Measurements from ENCODE around the gene ALG12. TPM values are rescaled to one million over a fixed set of nuclear protein-coding genes. Genes with fewer than 3 reads are reported as not detected.
A peak's percentile ranks its signal among the peaks of the same experiment; 100 is the strongest.
"Not testable (repeated sequence)": the region's sequence is repeated elsewhere in the genome, so short reads cannot be mapped to it uniquely, and the experiment has no call there.

The ALG12 gene
- total RNA-seq, 3 donors from 2014 or later (not counting 1 experiment from before 2014, with no cell fraction given) = 17.2 to 22.7 (median 19.2) TPM

- H3K36me3 Mint-ChIP-seq = no peaks in the 10 kb centered on the region
- Histone ChIP-seq H3K9me3 (ENCODE audit: control insufficient read depth, insufficient read depth, low read length) (peaks cover 4% of the 10 kb centered on the region), H3K4me3 (ENCODE audit: low read length) (no peak overlapping the region), H3K27ac (ENCODE audit: low read length) (no peak overlapping the region), H3K36me3 (ENCODE audit: control insufficient read depth, insufficient read depth, low read length) (no peaks in the 10 kb centered on the region), H3K4me1 (ENCODE audit: control insufficient read depth, insufficient read depth, low read length) (peaks cover 24% of the 10 kb centered on the region), H3K27me3 (ENCODE audit: control insufficient read depth, insufficient read depth, low read length) (no peaks in the 10 kb centered on the region)
- TF ChIP-seq, protein P1, sequence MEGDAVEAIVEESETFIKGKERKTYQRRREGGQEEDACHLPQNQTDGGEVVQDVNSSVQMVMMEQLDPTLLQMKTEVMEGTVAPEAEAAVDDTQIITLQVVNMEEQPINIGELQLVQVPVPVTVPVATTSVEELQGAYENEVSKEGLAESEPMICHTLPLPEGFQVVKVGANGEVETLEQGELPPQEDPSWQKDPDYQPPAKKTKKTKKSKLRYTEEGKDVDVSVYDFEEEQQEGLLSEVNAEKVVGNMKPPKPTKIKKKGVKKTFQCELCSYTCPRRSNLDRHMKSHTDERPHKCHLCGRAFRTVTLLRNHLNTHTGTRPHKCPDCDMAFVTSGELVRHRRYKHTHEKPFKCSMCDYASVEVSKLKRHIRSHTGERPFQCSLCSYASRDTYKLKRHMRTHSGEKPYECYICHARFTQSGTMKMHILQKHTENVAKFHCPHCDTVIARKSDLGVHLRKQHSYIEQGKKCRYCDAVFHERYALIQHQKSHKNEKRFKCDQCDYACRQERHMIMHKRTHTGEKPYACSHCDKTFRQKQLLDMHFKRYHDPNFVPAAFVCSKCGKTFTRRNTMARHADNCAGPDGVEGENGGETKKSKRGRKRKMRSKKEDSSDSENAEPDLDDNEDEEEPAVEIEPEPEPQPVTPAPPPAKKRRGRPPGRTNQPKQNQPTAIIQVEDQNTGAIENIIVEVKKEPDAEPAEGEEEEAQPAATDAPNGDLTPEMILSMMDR (IDR thresholded peaks at IDR 0.05) = no peak
- H3K4me3 Mint-ChIP-seq = no peak overlapping the region
- no peak for ATAC-seq
- no peak overlapping the region for H3K27ac Mint-ChIP-seq
- DNase-seq = no peak
- H3K27me3 Mint-ChIP-seq (ENCODE audit: low read depth in 2 of 2) = no peaks in the 10 kb centered on the region
- 96% methylated on average over 5 of the region's 6 CpGs for WGBS (ENCODE audit: insufficient coverage)
- intact Hi-C loops (cut with micrococcal nuclease) = no loop called here
- no peaks in the 10 kb centered on the region for H3K9me3 Mint-ChIP-seq
- H3K4me1 Mint-ChIP-seq = peaks cover 0 to 12% of the 10 kb centered on the region in 2 donors
These were observed 29.0 kb upstream of the ALG12 start for GRCh38 chr22:49947296-49947622.

DNA sequence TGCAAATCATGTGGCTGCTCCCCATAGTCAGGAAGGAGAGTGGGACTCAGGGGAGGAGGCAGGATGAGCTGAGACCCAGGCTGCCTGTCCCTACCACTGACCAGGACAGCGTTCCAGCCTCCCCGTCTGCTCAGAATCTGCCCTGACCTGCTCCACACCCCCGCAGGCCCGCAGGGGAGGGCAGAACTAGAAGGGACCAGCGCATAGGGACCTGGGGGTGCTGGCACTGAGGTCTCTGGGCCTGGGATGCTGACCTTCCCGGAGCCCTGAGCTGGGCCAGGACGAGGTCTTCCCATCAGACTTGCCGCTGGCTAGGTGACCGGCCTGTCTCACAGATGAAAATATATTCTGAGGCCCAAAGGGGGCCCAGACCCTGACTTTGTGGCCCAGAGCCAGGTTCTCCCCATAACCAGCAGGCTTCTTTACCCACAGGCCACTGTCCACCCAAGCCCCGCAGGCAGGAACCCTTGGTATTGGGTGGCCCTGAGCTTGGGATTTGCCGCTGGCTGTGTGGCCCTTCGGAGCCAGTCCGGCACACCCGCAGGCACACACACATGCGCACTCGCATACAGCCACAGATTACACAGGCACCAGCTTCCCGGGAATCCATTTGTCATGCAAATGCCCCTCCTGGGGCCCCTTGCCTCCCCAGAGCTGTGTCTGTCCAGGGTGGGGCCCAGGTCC, 28.5 kb upstream of the ALG12 start:
- TF ChIP-seq, protein P1 (IDR thresholded peaks at IDR 0.05) = no peak
- peaks cover 0 to 12% of the 10 kb centered on the region in 2 donors for H3K4me1 Mint-ChIP-seq
- H3K27ac ChIP-seq (ENCODE audit: low read length) = no peak overlapping the region
- no peaks in the 10 kb centered on the region for H3K27me3 Mint-ChIP-seq (ENCODE audit: low read depth in 2 of 2)
- H3K4me3 ChIP-seq (ENCODE audit: low read length) = no peak overlapping the region
- H3K27me3 ChIP-seq (ENCODE audit: control insufficient read depth, insufficient read depth, low read length) = no peaks in the 10 kb centered on the region
- no peak overlapping the region for H3K4me3 Mint-ChIP-seq
- peaks cover 24% of the 10 kb centered on the region for H3K4me1 ChIP-seq (ENCODE audit: control insufficient read depth, insufficient read depth, low read length)
- DNase-seq (no peak), ATAC-seq (no peak)
- intact Hi-C loops (cut with micrococcal nuclease) = no loop called here
- WGBS (ENCODE audit: insufficient coverage) = 97% methylated on average over 17 of the region's 17 CpGs
- H3K36me3 ChIP-seq (ENCODE audit: control insufficient read depth, insufficient read depth, low read length) = no peaks in the 10 kb centered on the region
- no peaks in the 10 kb centered on the region for H3K9me3 Mint-ChIP-seq
- peak overlapping the region; percentile 84 to 88 for H3K27ac Mint-ChIP-seq
- H3K9me3 ChIP-seq (ENCODE audit: control insufficient read depth, insufficient read depth, low read length) = peaks cover 4% of the 10 kb centered on the region
- no peaks in the 10 kb centered on the region for H3K36me3 Mint-ChIP-seq

DNA sequence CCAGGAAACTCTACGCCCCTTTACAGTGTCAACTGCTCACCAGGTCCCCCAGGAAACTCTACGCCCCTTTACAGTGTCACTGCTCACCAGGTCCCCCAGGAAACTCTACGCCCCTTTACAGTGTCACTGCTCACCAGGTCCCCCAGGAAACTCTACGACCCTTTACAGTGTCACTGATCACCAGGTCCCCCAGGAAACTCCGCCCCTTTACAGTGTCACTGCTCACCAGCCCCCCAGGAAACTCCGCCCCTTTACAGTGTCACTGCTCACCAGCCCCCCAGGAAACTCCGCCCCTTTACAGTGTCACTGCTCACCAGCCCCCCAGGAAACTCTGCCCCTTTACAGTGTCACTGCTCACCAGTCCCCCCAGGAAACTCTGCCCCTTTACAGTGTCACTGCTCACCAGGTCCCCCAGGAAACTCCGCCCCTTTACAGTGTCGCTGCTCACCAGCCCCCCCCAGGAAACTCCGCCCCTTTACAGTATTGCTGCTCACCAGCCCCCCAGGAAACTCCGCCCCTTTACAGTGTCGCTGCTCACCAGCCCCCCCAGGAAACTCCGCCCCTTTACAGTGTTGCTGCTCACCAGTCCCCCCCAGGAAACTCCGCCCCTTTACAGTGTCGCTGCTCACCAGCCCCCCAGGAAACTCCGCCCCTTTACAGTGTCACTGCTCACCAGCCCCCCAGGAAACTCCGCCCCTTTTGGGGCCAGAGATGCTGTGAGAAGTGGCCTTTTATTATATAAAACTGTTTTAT, 27.0 kb upstream of the ALG12 start:
- Mint-ChIP-seq H3K27ac (peak overlapping the region; percentile 84 to 88), H3K4me1 (peaks cover 0 to 18% of the 10 kb centered on the region in 2 donors)
- 81% methylated on average over 8 of the region's 17 CpGs for WGBS (ENCODE audit: insufficient coverage)
- intact Hi-C loops (cut with micrococcal nuclease); H3K27me3 Mint-ChIP-seq (ENCODE audit: low read depth in 2 of 2); H3K9me3 Mint-ChIP-seq; H3K27me3 ChIP-seq (ENCODE audit: control insufficient read depth, insufficient read depth, low read length); H3K9me3 ChIP-seq (ENCODE audit: control insufficient read depth, insufficient read depth, low read length); H3K36me3 Mint-ChIP-seq; H3K4me3 Mint-ChIP-seq; H3K4me3 ChIP-seq (ENCODE audit: low read length); H3K36me3 ChIP-seq (ENCODE audit: control insufficient read depth, insufficient read depth, low read length): not testable (repeated sequence)
- DNase-seq (peak; percentile 52 to 88), ATAC-seq (peak; percentile 48 to 63 (median 57))
- Histone ChIP-seq H3K4me1 (ENCODE audit: control insufficient read depth, insufficient read depth, low read length) (peaks cover 24% of the 10 kb centered on the region), H3K27ac (ENCODE audit: low read length) (peak overlapping the region; percentile 39)

- Histone ChIP-seq H3K36me3 (ENCODE audit: control insufficient read depth, insufficient read depth, low read length) (no peaks in the 10 kb centered on the region), H3K9me3 (ENCODE audit: control insufficient read depth, insufficient read depth, low read length) (peaks cover 4% of the 10 kb centered on the region), H3K4me3 (ENCODE audit: low read length) (no peak overlapping the region), H3K4me1 (ENCODE audit: control insufficient read depth, insufficient read depth, low read length) (peaks cover 24% of the 10 kb centered on the region), H3K27ac (ENCODE audit: low read length) (peak overlapping the region; percentile 39), H3K27me3 (ENCODE audit: control insufficient read depth, insufficient read depth, low read length) (no peaks in the 10 kb centered on the region)
- Mint-ChIP-seq H3K9me3 (no peaks in the 10 kb centered on the region), H3K27me3 (ENCODE audit: low read depth in 2 of 2) (no peaks in the 10 kb centered on the region), H3K36me3 (no peaks in the 10 kb centered on the region), H3K4me3 (no peak overlapping the region), H3K27ac (peak overlapping the region; percentile 54 to 84), H3K4me1 (peaks cover 0 to 18% of the 10 kb centered on the region in 2 donors)
- DNase-seq = peak in 1 of 2 donors; percentile 44
- ATAC-seq = peak; percentile 41 to 60 (median 43)
- intact Hi-C loops (cut with micrococcal nuclease) = no loop called here
- WGBS (ENCODE audit: insufficient coverage) = 93% methylated on average over 12 of the region's 13 CpGs
- TF ChIP-seq, protein P1 (IDR thresholded peaks at IDR 0.05) = no peak
These were observed 26.2 kb upstream of the ALG12 start for GRCh38 chr22:49944399-49944891.
